Stimulated activated CD4-positive, alpha-beta T cell treated with anti-CD3 and anti-CD28 coated beads, TNF-alpha, amount 100 ng/mL, for 48 hours (primary cell): Measurements from ENCODE around the gene AIFM1.

Experiments used
- DNase-seq, 3 donors: peaks; one replicate each; pipeline ENCODE4 v3.0.0-alpha.2; 2020; ENCODE audit warnings: low read depth in 3 of 3

AIFM1 gene

DNA sequence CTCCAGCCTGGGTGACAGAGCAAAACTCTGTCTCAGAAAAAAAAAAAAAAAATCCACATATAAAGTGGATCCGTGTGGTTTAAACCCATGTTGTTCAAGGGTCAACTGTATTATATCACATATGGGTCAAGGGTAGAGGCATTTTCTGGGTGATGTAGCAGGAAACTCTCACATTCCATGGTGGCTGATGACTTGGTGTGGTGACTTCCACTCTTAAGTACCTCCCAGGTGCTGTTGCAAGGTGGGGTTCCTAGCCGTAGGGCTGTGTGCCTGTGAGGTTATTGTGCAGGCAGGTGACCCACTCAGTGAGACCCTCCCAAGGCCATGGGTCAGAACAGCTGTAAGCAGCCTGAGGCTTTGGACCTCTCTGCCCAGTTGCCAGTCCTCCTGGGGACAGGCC is 72.4 kb downstream of the AIFM1 start:
- DNase-seq = no peak

DNA sequence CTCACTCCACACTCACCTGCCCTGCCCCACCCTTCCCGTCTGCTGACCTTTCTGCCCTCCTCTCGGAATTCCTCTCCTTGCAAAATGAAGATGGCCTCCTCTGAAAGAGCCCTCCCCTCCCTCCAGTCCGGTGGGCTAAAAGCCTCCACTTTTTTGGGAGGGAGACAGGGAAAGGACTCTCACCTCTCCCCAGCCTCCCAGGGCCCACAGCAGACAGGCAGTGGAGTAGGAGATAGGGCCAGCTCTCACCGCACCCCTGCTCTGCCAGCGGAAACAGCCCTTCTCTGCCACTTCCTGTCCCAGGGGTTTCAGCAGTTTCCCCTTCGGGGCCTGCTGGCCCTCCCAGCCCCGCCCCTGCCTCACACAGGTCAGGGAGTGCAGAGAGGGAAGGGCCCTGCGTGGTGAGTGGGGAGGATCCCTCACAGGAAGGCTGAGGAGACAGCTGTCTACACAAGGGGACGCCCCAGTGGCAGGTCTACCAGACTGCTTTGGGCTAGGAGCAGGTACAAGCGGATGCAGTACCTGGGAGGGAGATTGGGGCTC is 73.6 kb downstream of the AIFM1 start:
- peak; percentile 46 to 80 (median 77) for DNase-seq

DNA sequence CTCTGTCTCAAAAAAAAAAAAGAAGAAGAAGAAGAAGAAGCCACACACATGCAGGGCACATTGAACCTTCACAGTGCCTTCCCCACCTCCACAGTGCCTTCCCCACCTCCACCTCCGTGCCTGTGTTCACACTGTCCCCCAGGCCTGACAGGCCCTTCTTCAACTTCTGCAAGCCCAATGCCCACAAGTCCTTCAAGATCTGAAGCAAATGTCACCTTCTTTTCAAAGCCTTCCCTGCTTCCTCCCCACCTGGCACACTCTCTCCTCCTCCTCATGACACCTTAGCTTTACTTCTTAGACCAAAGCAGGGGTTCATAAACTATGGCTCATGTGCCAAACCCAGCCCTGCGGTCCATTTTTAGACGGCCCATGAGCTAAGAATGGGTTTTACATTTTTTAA is 75.3 kb downstream of the AIFM1 start:
- no peak for DNase-seq

DNA sequence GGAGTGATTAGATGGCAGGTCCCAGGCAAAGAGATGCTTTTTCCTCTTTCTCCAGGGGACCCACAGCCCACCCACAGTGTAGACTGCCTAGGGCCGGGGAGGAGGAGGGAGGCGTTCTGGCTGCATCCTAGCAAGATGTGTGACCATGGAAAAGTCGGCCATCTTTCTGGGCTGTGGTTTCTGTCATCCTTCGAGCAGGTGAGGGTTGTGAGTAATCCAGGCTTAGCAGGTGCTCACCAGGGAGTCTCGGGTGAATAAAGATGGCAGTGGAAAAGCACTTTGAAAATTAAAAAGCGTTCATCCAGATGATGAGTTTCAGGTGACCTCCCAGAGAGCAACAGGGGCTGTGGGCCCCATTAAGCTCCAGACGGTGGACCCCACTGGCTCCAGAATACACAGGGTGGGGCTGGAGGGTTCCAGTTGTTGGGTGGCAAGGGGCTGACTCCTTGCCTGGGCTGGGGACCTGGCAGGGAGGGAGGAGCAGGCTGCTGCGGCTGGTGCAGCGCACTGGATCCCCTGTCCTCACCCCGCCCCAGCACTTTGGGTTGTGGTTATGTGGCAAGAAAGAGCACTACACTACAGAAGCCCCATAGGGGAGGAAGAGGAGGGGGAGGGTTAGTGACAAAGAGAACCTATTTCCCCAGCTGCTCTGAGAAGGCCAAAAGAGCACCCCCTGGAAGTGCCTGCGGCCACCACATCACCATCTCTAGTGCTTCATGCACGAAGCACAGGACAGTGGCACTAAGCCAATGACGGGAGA is 79.0 kb downstream of the AIFM1 start:
- DNase-seq = peak in 1 of 3 donors; percentile 52

DNA sequence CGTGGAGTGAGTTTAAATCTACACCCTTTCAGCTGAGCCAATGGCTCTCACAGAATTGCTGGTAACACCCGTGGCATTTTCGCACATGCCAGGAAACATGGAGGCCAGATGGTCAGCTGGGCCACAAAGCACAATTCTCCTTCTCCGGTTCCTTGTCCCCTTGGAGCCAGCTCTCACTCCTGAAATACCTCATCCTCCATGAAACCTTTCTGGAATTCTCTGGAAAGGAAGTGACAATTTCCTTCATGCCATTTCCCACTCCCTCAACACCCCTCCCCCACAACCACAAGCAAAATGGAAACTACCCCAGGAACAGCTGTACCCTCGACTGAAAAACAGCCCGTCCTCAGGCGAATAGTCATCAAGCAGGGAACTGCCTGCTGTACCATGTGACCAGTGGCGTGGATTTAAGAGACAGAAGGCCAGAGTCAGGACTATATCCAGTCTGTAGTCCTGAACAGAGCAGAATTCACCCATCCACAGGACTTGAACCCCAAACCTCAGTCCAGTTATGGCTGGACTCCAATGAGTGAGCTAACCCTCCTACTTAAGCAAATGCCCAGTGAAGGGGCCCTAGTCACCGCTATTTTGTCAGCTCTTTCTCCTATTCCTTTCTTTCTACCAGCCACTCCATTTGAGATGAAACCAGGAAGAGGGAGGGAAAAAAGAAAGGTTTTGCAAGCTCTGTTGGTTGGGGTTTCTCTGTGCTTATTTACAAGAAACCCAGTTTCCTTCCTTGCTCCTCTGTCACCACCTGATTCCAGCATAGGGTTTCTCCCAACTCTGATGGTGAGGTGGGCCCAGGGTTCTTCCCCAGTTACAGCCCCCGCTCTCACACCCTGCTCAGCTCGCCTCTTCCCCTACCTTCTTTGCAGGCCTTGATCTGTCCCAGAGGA is 79.8 kb downstream of the AIFM1 start:
- DNase-seq = no peak

DNA sequence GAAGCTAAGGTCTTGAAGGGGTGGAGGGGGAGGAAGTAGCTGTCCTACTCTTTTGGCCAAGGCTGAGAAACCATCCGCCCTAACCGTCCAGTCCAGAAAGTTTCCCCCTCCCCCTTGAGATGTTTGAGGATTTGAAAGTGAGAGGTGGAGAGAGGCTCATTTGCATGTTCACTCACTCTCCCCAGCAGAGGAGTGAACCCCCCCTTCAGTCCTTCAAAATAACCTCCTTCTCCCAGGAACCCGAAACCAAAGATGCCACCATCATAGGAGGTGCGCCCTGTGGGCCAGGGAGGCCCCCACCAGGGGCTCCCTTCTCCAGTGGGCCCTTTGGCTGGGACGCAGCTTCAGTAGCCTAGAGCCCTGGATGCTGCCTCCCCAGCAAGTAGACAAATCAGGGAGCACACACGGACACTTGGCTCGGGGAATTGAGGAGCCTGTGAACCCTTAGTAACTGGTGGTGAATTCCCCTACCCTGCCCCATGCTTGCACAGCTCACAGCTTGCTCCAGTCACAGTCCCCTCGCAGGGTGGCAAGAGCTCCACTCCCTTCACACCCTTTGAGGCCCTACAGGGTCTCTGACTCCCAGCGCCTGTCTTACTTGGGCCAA is 80.9 kb downstream of the AIFM1 start:
- DNase-seq = no peak

DNA sequence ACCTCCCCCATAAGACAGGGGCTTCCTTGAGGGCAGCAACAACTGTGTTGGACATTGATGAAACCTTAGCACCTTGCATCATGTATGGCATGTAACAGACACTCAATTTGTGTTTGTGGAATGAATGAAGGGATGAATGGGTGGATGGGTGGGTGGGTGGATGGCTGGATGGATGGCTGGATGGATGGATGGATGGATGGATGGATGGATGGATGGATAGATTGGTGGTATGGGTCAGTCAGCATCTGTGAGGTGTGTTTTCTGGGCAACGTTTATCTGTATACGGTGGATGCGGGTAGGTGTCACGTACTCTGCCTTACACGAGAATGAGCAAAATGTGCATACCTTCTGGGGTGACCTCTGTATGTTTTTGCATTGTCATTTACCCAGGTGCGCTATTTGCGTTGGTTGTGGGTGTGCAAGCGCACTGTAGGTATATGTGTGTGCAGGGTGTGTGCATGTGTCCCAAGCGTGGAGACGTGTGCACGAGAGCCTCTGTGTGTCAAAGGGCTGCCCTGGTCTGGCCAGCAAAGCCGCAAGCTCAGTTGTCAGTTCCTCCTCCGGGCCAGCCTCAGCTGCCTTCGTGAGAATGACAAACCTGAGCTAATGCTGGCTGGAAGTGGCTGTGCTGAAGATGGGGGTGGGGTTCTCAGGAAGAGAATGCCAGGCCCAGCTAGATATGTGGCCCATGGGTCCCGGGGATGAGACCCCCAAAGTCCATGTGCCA is 81.8 kb downstream of the AIFM1 start:
- DNase-seq = no peak

DNA sequence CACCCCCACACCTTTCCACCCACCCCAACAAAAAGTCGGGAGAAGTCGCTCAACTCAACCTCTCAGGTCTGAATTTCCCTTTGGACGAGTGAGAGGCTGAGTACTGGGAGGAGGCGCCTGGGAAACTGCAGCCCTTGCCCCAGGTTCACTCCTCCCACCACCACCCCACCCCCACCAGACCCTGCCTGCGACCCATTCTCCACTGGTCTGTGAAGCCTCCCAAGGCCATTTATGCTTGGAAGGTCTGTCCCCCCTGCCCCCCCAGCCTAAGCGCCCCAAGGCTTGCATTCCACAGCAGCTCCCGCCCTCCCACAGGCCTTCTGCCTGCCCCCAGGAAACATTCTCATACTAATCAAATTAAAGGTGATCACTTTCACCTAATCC is 82.5 kb downstream of the AIFM1 start:
- DNase-seq = no peak

DNA sequence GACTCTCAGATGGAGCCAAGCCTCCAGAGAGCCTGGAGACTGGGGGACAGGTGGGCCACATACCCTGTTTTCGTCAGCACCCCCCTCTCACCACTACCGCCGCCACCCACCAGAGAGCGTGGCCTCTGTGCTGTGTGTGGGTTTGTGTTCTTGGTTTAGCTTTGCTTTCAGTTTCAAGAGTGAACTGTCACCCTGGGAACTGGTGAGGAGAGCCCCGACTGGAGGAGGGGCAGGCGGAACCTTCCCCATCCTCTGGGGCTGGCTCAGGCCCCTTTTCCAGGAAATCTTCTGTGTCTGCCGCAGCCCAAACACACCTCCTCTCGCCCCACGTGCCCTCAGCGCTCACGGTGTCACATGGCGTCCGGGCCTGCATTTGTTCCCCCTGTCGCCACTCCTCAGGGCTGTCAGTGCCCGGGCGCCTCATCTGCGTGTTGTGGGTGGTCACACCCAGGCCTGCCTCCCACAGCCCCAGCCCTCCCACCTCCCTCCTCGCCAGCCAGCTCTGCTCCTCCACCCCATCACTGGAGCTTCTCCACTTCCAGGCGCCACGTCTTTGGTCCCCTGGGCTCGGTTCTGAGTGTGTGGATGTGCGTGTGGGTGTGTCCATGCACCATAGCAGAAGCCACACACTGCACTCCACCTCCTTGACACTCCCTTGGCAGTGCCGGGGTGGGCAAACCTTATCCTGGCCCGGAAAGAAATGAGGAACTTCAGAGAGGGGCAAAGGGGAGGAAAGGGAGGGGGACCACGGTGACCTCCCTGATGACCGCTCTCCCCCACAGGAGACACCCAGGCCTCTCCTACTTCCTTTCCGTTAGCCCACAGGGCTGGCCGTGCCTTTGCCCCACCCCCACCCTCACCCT is 83.2 kb downstream of the AIFM1 start:
- DNase-seq = peak in 2 of 3 donors; percentile 70 to 71

DNA sequence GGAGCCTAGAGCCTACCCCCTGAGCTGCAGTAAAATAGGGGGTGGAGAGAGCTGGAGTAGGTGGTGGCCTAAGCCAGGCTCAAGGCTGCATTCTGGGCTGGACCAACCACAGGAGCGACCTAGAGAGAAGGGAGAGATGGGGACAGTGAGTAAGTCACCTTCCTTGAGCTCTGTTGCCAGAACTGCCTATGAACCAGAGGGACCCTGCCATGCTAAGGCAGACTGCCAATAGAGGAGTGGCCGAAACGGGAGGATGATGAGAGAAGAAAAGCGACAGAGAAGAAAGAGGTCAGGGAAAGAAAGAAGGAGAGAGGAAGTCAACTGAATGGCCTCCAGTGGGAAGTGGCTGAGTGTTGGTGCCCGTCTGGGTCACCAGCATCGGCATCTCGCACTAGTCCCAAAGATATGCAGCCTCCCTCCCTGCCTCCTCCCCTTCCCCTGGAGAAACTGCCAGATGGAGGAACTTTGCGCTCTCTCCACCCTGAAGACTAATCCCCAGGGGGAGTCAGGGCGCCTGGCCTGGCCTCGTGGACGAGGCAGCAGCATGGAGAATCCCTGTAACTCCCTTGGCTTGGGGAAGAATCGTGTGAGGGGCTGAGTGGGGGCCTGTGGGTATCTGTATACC is 84.1 kb downstream of the AIFM1 start:
- DNase-seq = no peak

DNA sequence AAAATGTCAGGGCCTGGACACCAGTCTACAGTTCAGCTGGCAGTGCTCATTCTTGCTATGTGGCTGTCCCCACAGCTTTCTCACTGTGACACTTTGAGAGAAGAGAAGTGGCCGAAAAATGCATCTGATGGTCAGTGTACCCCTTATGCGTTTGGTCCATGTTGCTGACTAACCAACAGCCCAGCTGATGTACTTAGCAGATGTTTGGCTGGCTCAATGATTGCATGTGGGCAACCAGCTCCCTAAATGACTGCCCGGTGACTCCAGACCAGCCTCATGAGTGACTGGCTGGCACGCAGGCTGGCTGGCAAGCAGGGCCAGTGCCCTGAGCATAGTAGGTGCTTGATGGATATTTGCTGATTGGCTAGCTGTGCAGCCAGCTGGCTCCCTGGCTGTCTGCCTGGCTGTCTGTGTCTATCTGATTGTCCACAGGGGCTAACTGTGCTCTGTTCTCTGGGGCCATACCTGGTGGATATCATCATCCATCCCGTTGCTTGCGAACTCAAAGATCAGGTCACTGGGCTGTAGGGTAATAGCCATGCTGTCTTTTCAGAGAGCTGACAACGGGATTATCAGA is 84.8 kb downstream of the AIFM1 start:
- DNase-seq = no peak

DNA sequence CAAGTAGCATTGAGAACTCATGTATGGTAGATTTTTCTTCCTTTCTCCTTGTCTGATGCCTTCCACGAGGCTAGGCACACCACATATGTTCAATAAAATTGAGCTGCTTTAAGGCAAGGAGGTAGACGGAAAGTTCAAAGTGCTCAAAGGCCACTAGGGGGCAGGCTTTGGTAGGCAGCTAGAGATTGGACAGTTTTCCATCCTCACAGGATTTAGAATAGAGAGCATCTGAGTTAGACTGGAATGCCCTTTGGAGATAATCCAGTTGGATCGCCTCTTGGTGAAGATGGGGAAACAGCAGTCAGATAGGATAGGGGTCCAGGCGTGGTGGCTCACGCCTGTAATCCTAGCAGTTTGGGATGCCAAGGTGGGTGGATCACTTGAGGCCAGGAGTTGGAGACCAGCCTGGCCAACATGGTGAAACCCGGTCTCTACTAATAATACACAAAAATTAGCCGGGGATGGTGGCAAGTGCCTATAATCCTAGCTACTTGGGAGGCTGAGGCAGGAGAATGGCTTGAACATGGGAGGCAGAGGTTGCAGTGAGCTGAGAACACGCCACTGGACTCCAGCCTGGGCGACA is 85.7 kb downstream of the AIFM1 start:
- peak in 1 of 3 donors; percentile 61 for DNase-seq
